ENCODE data around the gene B3GNT4. TPM values are rescaled to one million over a fixed set of nuclear protein-coding genes. Genes with fewer than 3 reads are reported as not detected.

B3GNT4 gene
- total and polyA plus RNA-seq, 12 donors: 0.29 to 0.70 TPM; not detected in 10

DNA sequence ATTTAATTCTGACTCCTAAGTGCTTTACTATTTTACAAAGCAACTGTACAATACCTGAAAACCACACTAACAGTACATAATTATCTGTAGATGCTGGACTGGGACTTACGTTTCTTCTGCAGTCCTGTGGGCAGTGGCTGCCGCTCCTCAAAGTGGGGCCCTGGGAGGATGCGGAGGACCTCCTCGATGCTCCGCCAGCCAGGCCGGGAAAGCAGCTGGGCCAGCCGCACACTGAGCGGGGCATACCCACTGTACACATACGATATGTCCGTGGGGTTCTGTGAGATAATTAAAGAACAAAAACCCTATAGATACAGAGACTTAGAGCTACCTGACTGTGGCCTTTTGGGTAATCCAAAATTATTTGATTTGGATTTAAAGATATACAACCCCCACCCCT lies 29.2 kb downstream of the B3GNT4 start:
- 94% methylated on average over 10 of the region's 10 CpGs for WGBS, 2 donors
- Histone ChIP-seq H3K4me3 (no peak overlapping the region), H3K36me3 (peaks cover 0 to 89% (median 57%) of the 10 kb centered on the region in 9 donors), H3K9me3 (no peaks in the 10 kb centered on the region), H3K4me1 (no peaks in the 10 kb centered on the region), H3K27ac (no peak overlapping the region), H3K27me3 (no peaks in the 10 kb centered on the region)
- intact Hi-C loops (cut with DNase I): no loop called here
- DNase-seq: no peak
- no peak for ATAC-seq
- TF ChIP-seq, protein P1, sequence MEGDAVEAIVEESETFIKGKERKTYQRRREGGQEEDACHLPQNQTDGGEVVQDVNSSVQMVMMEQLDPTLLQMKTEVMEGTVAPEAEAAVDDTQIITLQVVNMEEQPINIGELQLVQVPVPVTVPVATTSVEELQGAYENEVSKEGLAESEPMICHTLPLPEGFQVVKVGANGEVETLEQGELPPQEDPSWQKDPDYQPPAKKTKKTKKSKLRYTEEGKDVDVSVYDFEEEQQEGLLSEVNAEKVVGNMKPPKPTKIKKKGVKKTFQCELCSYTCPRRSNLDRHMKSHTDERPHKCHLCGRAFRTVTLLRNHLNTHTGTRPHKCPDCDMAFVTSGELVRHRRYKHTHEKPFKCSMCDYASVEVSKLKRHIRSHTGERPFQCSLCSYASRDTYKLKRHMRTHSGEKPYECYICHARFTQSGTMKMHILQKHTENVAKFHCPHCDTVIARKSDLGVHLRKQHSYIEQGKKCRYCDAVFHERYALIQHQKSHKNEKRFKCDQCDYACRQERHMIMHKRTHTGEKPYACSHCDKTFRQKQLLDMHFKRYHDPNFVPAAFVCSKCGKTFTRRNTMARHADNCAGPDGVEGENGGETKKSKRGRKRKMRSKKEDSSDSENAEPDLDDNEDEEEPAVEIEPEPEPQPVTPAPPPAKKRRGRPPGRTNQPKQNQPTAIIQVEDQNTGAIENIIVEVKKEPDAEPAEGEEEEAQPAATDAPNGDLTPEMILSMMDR (IDR thresholded peaks at IDR 0.05): no peak

DNA sequence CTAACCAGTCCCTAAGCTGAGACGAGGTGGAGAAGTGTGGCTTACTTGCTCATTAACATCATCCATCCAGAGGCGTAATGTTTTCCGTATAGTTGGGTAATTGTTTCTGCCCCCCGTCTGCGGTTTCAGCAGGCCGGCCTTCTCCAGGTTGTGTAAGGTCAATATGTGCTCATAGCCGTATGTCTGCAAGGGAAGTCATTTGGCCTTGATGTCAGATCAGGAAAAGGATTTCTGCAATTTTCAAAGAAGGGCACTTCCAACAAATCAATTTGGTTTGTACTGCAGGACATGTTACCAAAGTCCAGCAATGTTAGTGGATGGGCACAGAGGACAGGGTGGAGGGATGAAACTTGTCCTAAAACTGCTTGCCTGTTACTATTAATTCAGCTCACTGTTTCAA lies 32.2 kb downstream of the B3GNT4 start:
- H3K27me3 ChIP-seq: no peaks in the 10 kb centered on the region
- ATAC-seq (no peak), DNase-seq (no peak)
- TF ChIP-seq, protein P1 (IDR thresholded peaks at IDR 0.05): no peak
- H3K36me3 ChIP-seq: peaks cover 0 to 96% (median 42%) of the 10 kb centered on the region in 9 donors
- H3K4me1 ChIP-seq: no peaks in the 10 kb centered on the region
- H3K9me3 ChIP-seq: no peaks in the 10 kb centered on the region
- H3K27ac ChIP-seq: no peak overlapping the region
- 85 to 95% methylated on average over 7 of the region's 7 CpGs for WGBS, 2 donors
- no peak overlapping the region for H3K4me3 ChIP-seq
- intact Hi-C loops (cut with DNase I): no loop called here

DNA sequence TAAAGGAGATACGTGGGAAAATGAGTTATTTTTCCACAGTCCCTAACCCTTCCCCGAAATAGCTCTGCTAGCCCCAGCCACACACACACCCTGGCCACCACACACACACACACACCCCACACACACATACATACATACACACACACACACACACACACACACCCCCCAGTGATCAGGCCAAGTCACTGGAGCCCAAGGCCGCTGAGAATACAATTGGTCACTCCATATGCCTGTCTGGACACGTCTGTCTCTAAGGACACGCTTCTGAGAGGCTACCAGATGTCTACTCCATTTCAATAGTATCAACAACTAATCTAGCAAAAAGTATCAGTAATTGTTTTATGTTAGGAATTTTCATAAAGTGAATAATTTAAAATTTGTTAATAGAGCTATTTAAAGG lies 35.4 kb downstream of the B3GNT4 start:
- Histone ChIP-seq H3K4me1 (no peaks in the 10 kb centered on the region), H3K4me3 (no peak overlapping the region), H3K36me3 (peaks cover 0 to 97% (median 19%) of the 10 kb centered on the region in 9 donors), H3K27me3 (no peaks in the 10 kb centered on the region), H3K9me3 (no peaks in the 10 kb centered on the region), H3K27ac (no peak overlapping the region)
- WGBS, 2 donors: 94% methylated on average over 5 of the region's 5 CpGs
- DNase-seq (no peak), ATAC-seq (no peak)
- TF ChIP-seq, protein P1 (IDR thresholded peaks at IDR 0.05): no peak
- intact Hi-C loops (cut with DNase I): no loop called here

DNA sequence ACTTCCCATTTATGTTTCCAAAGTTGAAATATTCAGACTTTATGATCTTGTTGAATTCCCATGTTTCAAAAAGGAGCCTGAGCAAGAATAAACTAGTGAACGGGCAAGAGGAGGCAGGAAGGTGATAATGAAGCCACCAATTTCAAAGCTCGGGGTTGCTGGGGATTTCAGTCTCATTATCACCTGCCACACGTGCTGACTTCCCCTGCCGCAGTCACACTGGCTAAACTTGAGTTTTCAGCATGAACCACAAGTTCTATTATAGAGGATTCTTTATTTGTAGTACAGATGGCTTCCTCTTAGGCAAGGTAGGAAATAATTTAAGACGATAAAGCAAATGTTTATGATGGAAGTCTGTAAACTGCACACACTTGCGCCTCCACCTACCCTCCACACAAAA lies 40.5 kb downstream of the B3GNT4 start:
- H3K36me3 ChIP-seq: peaks cover 0 to 87% (median 10%) of the 10 kb centered on the region in 9 donors
- no peaks in the 10 kb centered on the region for H3K27me3 ChIP-seq
- H3K27ac ChIP-seq: peak overlapping the region in 1 of 10 donors; percentile 59
- 79 to 80% methylated on average over 6 of the region's 6 CpGs for WGBS, 2 donors
- TF ChIP-seq, protein P1 (IDR thresholded peaks at IDR 0.05): no peak
- no peak for DNase-seq
- ATAC-seq: no peak
- intact Hi-C loops (cut with DNase I): no loop called here
- H3K9me3 ChIP-seq: no peaks in the 10 kb centered on the region
- no peaks in the 10 kb centered on the region for H3K4me1 ChIP-seq
- peak overlapping the region in 1 of 10 donors; percentile 34 for H3K4me3 ChIP-seq

Data from heart right ventricle (tissue), 16 donors.